SH-SY5Y (cell line): Measurements from ENCODE around the gene ZNF443.

ENCODE experiments used
- GATA2 ChIP-seq: IDR thresholded peaks from 2 replicates; pipeline ENCODE4 v1.6.1; 2011; ENCODE audit warnings: mild to moderate bottlenecking, low read depth, low read length
- GATA3 ChIP-seq: IDR thresholded peaks from 2 replicates; pipeline ENCODE4 v1.6.1; 2011; ENCODE audit warnings: low read depth, mild to moderate bottlenecking, low read length, moderate library complexity

The ZNF443 gene

DNA sequence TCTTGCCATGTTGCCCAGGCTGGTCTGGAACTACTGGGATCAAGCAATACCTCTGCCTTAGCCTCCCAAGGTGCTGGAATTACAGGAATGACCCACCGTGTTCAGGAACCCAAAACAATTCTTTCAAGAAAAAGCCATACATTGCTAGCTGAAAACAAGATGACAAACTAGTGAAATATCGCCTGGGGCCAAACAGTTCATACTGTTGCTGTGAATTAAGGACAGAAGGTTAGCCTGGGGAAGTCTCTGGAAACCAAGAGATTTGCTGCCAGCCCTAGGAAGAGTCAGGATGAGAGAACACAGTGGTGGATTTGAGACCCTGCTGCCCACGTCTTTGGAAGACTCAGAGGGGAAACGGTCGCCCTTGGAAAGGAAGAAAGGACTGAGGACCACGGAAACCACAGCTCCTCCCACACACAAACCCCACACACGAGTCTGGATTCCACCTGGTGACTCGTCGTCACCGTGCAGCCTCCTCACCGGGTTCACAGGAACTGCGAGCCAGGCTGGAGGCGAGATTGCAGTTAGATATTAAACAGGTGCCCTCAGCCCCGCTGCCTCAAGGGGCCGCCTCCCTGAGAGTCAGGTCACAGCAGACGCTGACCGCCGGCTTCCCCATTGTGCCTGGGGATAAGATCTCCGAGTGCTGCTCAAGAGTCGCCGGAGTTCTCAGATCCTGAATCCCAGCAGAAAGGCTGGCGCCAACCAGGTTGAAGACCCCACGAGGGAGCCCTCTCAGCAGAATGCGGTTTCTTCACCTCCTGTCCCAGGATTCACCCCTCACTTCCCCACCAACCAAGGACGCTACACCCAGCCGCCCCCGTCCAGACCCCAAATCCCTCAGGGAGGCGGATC is 908 bp downstream of the ZNF443 start:
- peak; percentile 63 for TF ChIP-seq GATA2

DNA sequence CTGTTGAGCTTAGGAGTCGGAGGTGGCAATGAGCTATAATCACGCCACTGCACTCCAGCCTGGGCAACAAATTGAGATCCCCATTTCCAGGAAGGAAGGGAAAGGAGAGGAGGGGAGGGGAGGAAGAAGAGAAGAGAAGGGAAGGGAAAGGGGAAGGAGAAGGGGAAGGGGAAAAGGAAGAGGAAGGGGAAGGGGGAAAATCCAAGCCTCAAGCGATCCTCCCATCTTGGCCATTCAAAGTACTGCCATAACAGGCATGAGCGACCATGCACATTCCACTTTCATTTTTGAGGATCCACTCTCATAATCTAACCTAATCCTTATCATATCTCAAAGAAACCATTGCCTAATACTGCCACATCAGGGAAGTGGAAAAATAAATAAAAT is 14.9 kb downstream of the ZNF443 start:
- no peak for TF ChIP-seq GATA3
- no peak for TF ChIP-seq GATA2

DNA sequence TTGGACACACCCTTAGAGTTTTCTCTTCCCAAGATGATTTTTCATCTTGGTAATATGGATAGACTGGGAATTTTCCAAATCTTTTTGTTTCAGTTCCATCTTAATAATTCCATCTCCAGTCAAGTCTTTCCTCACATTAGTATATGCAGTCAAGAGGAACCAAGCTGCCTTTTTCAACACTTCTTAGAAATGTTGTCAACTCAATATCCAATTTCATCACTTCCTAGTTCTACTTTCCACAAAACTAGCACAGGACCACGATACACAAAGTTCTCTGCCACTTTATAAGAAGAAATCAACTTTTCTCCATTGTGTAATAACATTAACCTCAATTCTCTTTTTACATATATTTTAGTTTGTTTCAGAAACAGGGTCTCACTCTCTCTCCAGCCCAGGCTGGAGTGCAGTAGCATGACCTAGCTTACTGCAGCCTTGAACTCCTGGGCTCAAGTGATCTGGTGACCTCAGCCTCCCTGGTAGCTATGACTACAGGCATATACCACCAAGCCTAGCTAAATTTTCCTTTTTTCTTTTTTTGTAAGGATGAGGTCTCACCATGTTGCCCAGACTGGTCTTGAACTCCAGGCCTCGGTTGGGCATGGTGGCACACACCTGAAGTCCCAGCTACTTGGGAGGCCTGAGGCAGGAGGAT is 15.5 kb downstream of the ZNF443 start:
- TF ChIP-seq GATA2 (no peak), GATA3 (no peak)

DNA sequence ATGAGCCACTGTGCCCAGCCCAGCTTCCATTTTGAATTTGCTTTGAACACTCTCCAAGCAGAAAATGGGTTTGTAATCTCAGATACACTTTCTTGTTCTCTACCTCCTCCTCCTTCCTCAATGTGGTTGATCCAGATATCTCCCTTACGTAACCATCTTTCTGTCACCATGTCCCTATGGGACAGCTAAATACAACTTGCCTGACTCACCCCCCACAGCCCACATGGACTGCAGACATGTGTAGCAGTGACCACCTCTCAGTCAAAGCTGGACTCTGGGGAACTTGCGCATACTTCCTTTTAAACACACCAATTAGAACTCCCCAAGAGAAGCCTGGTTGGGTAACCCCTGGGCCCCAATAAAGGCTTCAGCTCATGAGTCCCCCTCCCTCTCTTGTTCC is 28.9 kb downstream of the ZNF443 start:
- TF ChIP-seq GATA3, result no peak
- no peak for TF ChIP-seq GATA2

DNA sequence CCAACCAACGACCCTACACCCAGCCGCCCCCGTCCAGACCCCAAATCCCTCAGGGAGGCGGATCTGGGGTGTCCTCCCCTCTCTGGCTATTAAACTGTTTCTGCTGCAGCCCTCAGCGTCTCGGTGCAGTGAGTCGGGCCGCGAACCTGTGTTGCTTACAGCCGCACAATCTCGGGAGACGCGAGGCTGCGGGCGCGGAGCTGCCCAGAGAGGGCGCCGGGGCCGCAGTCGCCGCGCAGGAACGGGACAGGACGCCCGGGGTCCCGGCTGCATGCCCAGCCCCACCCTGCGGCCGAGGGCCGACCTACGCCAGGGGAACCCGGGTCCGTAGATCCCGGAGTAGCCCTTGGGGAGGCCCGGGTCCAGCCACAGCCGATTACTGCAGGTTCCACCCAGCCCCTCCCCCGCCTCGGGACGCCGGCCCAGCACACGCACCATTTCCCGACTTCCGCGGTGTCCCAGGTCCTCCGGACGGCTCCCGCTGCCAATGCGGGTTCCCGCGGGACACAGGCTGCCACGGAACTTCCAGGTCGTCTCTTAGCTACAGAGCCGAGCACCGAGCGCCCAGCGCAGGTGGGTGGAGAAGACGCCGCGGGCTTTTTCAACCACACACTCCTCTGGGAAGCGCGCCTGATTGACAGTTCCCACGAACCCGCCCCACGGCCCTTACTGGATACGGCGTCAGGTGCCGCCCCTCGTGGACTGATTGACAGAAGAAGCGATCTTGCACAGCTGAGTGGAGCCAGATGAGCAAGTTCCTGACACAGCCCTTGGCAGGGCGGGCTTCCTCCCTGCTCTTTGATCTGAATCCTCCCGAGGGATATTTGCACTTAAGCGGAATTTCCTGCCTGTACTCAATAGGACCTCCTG is 40.0 kb downstream of the ZNF443 start, which contains the start of gene ZNF799:
ZNF799 (minus strand) TSS at position 639 of the 870 bp plus-strand sequence; CDS start at position 438, 201 bp downstream.
- no peak for TF ChIP-seq GATA2
- TF ChIP-seq GATA3, result no peak

DNA sequence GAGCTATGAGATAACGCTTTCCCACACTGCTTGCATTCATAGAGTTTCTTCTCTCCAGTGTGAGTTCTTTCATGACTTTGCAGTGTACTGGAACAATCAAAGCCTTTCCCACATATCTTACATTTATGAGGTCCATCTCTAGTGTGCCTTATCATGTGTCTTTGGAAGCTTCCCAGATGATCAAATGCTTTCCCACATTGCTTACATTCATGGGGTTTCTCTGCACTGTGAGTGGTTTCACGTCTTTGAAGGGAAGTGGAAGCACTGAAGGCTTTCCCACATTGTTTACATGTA is 60.4 kb downstream of the ZNF443 start:
- TF ChIP-seq GATA2 (no peak), GATA3 (no peak)

DNA sequence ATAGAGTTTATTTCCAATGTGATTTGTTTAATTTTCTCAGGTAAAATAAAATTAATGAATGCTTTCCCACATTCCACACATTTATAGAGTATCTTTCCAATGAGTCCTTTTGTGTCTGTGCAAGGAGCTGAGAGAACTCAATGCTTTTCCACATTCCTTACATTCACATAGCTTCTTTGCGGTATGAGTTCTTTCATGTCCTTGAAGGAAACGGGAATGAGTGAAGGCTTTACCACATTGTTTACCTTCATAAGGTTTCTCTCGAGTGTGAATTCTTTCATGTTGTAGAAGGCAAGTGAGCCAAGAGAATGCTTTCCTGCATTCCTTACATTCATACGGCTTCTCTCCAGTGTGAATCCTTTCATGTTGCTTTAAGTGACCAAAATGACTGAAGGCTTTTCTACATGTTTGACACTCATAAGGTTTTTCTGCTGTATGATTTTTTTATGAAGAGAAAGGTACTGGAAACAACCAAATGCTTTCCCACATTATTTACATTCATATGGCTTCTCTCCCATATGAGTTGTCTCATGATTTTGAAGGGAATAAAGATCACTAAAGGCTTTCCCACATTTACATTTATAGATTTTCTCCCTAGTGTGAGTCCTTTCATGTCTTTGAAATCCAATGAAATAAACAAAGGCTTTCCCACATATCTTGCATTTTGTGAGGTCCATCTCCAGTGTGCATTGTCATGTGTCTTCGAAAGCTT is 60.9 kb downstream of the ZNF443 start:
- TF ChIP-seq GATA2 (no peak), GATA3 (no peak)
